GM21447 (cell line): ENCODE results near the gene GAL3ST2.
"Not testable (repeated sequence)": the region's sequence is repeated elsewhere in the genome, so short reads cannot be mapped to it uniquely, and the experiment has no call there.

Experiments
- ATAC-seq: cut with Tn5 transposase; IDR thresholded peaks from one replicate; pipeline ENCODE4 v1.9.1; 2021; ENCODE audit not compliant: unreplicated experiment

The GAL3ST2 gene

DNA sequence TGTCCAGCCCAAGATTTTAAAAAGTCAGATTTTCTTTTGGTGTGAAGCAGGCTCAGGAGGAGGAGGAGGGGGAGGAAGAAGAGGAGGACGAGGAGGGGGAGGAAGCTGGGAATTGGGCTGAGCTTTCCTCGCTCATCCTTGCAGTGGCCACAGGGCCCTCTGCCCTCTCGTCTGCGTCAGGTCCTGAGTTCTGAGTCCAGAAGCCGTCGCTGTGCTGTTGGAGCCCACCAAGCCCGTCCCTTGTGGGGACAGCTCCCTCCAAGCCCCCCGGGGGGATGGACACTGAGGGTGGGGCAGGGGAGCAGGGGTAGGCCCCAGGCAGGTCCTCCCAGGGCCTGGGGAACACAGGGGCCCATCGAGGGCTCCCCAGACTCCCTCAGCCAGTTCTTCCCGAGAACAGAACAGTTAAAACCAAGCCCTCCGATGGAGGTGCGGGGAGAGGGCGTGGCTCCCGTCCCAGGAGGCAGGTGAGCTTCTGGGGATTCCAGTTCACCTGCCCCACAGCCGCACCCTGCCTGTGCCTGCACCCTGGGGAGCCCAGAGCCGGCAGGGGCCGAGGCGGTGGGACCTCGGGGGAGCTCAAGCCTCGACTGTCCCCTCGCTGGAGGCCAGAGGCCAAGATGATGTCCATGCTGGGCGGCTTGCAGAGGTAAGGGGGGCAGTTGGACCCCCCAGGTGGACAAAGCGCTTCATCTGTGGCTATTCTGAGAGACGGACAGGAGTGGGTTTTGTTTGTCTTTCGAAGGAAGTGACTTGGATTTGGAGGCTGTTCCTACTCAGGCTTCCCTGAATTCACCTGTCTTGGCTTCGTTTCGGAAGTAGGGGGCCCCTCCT, at the start of gene GAL3ST2:
TSS of gene GAL3ST2 (plus strand) at position 487 of the 834 bp plus-strand sequence. CDS start at position 621, 134 bp downstream.
- no peak for ATAC-seq

GRCh38 chr2:241728000-241728399, 48.6 kb upstream of the GAL3ST2 start:
- no peak for ATAC-seq

GRCh38 chr2:241728627-241729026, 48.0 kb upstream of the GAL3ST2 start:
- ATAC-seq = no peak

- no peak for ATAC-seq
These were observed 46.8 kb upstream of the GAL3ST2 start for GRCh38 chr2:241729868-241730267.

- no peak for ATAC-seq
These were observed 45.8 kb upstream of the GAL3ST2 start for GRCh38 chr2:241730671-241731293.

- not testable (repeated sequence) for ATAC-seq
These were observed 44.0 kb upstream of the GAL3ST2 start for GRCh38 chr2:241732513-241733186.

DNA sequence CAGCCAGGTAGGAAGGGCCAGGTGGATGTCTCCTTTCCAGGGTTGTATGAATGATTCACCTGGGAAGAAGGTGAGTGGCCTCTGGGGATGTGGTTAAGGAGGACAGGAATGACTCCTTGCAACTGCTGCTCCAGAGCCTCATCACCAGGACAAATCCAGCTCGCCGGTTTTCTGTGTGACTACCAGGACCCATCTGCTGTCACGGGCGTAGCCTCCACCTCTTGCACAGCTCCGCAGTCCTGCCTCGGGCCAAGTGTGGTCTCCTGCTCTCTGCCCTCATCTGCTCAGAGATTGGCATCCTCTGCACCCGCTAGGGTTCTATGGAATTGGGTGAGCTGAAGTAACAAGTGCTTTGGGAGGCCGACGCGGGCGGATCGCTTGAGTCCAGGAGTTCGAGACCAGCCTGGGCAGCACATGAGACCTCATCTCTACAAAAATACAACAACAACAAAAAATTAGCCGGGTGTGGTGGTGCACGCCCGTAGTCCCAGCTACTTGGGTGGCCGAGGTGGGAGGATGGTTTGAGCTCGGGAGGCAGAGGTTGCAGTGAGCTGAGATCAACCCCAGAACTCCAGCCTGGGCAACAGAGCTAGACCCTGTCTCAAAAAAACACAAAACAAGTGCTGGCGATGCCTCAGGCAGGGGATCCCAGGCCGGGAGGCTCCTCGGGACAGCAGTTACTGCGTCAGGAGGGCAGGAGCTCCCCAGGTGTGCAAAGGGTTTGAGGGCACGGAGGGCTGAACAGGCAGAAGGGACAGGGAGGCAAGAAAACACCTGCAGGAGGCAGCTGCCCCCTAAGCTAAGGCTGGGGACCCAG, 43.0 kb upstream of the GAL3ST2 start:
- no peak for ATAC-seq

GRCh38 chr2:241734208-241734466, 42.5 kb upstream of the GAL3ST2 start:
- no peak for ATAC-seq

DNA sequence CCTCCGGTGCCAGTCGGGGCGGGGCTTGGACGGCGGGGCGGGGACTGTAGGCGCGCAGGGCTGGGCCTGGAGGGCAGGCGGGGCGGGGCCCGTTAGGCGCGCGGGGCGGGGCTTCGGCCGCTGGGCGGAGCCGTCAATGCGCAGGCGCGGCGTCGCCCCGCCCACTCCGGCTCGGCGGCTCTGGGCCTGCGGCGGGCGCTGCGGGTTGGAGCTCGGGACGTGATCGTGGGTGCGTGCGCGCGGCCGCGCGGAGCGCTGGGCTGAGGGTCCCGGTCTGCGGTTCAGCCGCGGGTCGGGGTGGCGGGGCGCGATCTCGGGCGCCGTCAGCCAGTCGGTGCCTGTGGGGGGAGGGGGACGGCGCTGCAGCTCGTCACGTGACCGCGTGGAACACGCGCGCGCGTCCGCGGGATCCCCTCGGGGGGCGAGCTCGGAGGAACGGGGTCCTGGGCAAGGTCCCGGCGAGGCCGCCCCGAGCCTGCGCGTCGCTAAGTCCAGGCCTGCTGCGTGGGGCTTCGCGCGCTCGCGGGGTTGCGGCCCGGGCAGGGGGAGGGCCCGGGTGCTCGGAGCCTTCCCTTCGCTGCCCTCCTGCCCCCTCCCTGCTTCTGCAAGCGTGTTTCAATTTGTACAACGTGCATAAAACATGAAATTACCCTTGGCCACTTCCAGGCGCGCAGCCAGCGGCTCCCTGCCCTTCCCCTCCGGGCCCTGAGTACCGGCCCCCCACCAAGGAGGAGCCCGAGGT, 42.0 kb upstream of the GAL3ST2 start, which contains the start of gene D2HGDH:
TSS of gene D2HGDH (plus strand) at position 164 of the 742 bp plus-strand sequence. CDS start 595 bp downstream, outside the sequence.
- ATAC-seq = peak; percentile 83

- no peak for ATAC-seq
These were observed 40.5 kb upstream of the GAL3ST2 start for GRCh38 chr2:241736111-241736510.

GRCh38 chr2:241738040-241738686, 38.5 kb upstream of the GAL3ST2 start:
- no peak for ATAC-seq

GRCh38 chr2:241739177-241739576, 37.4 kb upstream of the GAL3ST2 start:
- ATAC-seq = no peak

- ATAC-seq = no peak
These were observed 37.0 kb upstream of the GAL3ST2 start for GRCh38 chr2:241739651-241740050.

- ATAC-seq = no peak
These were observed 35.6 kb upstream of the GAL3ST2 start for GRCh38 chr2:241741016-241741415.

DNA sequence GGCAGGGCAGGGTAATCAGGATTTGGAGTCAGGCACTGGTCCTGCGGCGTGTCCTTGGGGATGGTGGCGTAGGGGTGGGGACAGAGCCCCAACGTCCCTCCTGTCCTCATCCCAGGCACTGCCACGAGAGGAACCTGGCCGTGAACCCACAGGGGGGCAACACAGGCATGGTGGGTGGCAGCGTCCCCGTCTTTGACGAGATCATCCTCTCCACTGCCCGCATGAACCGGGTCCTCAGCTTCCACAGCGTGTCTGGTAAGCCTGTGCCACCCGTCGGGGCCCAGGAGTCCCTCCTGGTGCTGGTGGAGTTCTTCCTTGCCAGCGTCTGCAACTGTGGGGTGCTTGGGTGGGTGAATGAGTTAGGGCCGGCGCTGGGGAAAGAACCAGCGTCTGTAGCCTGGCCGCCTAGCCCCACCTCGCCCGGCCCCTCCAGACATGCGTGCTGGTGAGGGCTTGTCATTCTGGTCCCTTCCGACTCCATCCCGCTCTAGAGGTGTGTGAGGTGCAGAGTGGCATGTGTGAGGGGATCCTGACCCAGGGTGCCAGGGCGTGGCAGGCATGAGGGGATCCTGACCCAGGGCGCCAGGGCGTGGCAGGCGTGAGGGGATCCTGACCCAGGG, 34.2 kb upstream of the GAL3ST2 start:
- ATAC-seq = no peak

- not testable (repeated sequence) for ATAC-seq
These were observed 33.6 kb upstream of the GAL3ST2 start for GRCh38 chr2:241743008-241743407.

DNA sequence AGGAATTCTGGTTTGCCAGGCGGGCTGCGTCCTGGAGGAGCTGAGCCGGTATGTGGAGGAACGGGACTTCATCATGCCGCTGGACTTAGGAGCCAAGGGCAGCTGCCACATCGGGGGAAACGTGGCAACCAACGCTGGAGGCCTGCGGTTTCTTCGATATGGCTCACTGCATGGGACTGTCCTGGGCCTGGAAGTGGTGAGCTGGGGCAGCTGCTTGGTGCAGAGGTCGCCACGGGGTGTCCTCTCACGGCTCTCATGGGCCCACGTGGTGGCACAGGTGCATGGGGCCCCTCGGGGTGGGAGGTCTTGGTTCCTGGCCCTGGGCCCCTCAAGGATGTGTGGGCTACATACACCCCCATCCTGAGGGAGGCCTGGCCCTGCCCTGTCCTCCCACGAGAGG, 33.0 kb upstream of the GAL3ST2 start:
- ATAC-seq = no peak

GRCh38 chr2:241744028-241744754, 32.4 kb upstream of the GAL3ST2 start:
- ATAC-seq = no peak

DNA sequence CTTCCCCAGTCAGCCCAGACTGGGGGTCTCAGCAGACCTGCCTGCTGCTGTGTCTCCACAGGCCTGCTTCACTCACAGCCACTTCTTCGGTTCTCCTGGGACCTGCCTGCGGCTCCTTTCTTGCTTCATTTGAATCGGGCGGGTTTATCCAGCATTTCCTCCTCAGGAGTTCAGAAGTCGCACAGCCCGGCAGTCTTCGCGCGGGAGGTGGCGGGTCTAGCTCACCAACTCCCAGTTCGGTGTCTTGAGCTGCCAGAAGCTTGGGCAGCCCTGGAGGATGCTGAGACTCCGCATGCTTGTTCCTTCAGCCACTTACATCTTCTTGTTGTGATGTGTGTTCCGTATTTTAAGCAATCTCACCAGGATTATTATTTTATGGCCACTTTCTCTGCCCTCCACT, 31.3 kb upstream of the GAL3ST2 start:
- ATAC-seq = no peak
